Measurements from ENCODE around the gene CREBBP.

DNA sequence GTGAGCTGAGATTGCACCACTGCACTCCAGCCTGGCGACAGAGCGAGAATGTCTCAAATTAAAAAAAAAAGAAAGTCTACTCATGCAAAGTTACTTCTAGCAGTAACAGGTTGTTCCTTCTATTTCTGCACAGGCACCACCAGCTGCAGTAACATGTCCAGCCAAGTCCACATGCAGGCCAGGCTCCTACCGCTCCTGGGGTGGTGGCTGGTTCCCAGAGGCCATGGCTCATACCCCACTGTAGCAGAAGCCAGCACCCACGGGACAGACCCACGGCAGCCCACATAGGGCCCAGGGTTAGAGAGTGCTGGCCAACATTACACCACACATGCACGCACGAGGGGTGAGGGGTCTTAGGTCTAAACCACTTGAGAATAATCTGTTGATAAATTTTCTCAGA lies 136.5 kb downstream of the CREBBP start:
- TF ChIP-seq, protein P1, sequence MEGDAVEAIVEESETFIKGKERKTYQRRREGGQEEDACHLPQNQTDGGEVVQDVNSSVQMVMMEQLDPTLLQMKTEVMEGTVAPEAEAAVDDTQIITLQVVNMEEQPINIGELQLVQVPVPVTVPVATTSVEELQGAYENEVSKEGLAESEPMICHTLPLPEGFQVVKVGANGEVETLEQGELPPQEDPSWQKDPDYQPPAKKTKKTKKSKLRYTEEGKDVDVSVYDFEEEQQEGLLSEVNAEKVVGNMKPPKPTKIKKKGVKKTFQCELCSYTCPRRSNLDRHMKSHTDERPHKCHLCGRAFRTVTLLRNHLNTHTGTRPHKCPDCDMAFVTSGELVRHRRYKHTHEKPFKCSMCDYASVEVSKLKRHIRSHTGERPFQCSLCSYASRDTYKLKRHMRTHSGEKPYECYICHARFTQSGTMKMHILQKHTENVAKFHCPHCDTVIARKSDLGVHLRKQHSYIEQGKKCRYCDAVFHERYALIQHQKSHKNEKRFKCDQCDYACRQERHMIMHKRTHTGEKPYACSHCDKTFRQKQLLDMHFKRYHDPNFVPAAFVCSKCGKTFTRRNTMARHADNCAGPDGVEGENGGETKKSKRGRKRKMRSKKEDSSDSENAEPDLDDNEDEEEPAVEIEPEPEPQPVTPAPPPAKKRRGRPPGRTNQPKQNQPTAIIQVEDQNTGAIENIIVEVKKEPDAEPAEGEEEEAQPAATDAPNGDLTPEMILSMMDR (IDR thresholded peaks at IDR 0.05): no peak
- TF ChIP-seq POLR2A (IDR thresholded peaks at IDR 0.05): no peak
